Adipocyte (in vitro differentiated cells): Measurements from ENCODE around the gene PCSK2.
A peak's percentile ranks its signal among the peaks of the same experiment; 100 is the strongest.

ENCODE experiments used
- DNase-seq: peaks from one replicate; pipeline ENCODE4 v3.0.0-alpha.2; 2015; ENCODE audit warnings: low read depth
- H3K27me3 ChIP-seq: replicated peaks from 2 replicates; pipeline ENCODE4 v1.7.0; 2013; ENCODE audit warnings: mild to moderate bottlenecking, low read length, moderate library complexity; ENCODE audit not compliant: control insufficient read depth, insufficient read depth
- H3K36me3 ChIP-seq: 2 replicates; pipeline ENCODE4 v1.7.0; 2013; ENCODE audit warnings: low read length, mild to moderate bottlenecking, moderate library complexity; ENCODE audit not compliant: control insufficient read depth, insufficient read depth, severe bottlenecking
- H3K4me1 ChIP-seq: 2 replicates; pipeline ENCODE4 v1.7.0; 2013; ENCODE audit warnings: mild to moderate bottlenecking, low read length, moderate library complexity; ENCODE audit not compliant: control insufficient read depth, insufficient read depth
- H3K4me3 ChIP-seq: 2 replicates; pipeline ENCODE4 v1.7.0; 2013; ENCODE audit warnings: mild to moderate bottlenecking, low read length, moderate library complexity
- H3K9ac ChIP-seq: 2 replicates; pipeline ENCODE4 v1.7.0; 2013; ENCODE audit warnings: mild to moderate bottlenecking, low read length, moderate library complexity
- H3K9me3 ChIP-seq: 2 replicates; pipeline ENCODE4 v1.7.0; 2013; ENCODE audit warnings: mild to moderate bottlenecking, low read length, moderate library complexity; ENCODE audit not compliant: control insufficient read depth

Gene PCSK2

DNA sequence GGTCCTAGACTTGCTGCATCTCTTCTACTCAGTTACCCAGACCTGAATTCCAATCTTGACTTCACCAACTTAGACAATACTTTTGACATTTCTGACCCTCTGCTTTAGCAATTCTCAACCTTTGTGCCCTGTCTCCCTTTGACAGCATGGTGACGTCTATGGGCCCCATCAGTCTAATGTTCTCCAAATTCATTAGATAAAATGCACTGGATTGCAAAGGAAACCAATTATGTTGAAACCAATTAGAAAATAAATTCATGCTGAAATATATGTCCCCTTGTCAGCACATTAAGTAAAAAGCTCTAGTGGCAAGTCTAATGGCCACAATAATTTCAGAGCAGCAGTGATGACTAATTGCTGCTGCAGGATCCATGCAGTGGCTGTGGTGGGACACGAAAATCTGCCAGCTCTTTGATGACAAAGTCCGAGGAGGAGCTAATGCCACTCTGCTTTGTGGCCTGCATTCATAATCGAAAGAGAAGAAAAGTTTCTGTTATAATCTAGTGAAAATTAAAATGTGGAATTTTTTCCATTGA lies 240.3 kb downstream of the PCSK2 start:
- Histone ChIP-seq H3K4me1 (no peaks in the 10 kb centered on the region), H3K27me3 (no peaks in the 10 kb centered on the region), H3K36me3 (no peaks in the 10 kb centered on the region), H3K9ac (no peak overlapping the region), H3K4me3 (no peak overlapping the region), H3K9me3 (no peaks in the 10 kb centered on the region)
- no peak for DNase-seq

DNA sequence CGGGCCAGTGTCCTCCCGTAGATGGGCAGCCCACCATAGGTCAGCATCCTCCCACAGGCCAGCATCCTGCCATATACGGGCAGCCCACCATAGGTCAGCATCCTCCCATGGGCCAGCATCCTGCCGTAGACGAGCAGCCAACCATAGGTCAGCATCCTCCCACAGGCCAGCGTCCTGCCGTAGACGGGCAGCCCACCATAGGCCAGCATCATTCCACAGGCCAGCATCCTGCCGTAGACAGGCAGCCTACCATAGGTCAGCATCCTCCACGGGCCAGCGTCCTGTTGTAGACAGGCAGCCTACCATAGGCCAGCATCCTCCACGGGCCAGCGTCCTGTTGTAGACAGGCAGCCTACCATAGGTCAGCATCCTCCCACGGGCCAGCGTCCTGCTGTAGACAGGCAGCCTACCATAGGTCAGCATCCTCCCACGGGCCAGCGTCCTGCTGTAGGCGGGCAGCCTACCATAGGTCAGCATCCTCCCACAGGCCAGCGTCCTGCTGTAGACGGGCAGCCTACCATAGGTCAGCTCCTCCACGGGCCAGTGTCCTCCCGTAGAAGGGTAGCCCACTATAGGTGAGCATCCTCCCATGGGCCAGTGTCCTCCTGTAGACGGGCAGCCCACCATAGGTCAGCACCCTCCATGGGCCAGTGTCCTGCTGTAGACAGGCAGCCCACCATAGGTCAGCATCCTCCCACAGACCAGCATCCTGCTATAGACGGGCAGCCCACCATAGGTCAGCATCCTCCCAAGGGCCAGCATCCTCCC lies 241.4 kb downstream of the PCSK2 start:
- no peak overlapping the region for H3K4me3 ChIP-seq
- DNase-seq: no peak

GRCh38 chr20:17469246-17470030 lies 242.6 kb downstream of the PCSK2 start:
- H3K36me3 ChIP-seq: no peaks in the 10 kb centered on the region
- H3K4me3 ChIP-seq: no peak overlapping the region
- DNase-seq: no peak
- no peaks in the 10 kb centered on the region for H3K9me3 ChIP-seq
- no peaks in the 10 kb centered on the region for H3K4me1 ChIP-seq
- H3K27me3 ChIP-seq: peaks cover 6% of the 10 kb centered on the region
- no peak overlapping the region for H3K9ac ChIP-seq

More for the DNA sequence above, 241.4 kb downstream of the PCSK2 start:
- Histone ChIP-seq H3K9ac (no peak overlapping the region), H3K4me1 (no peaks in the 10 kb centered on the region), H3K27me3 (no peaks in the 10 kb centered on the region), H3K9me3 (no peaks in the 10 kb centered on the region), H3K36me3 (no peaks in the 10 kb centered on the region)

- Histone ChIP-seq H3K9me3 (peaks cover 6% of the 10 kb centered on the region), H3K27me3 (peaks cover 12% of the 10 kb centered on the region), H3K4me3 (no peak overlapping the region), H3K9ac (no peak overlapping the region), H3K36me3 (no peaks in the 10 kb centered on the region), H3K4me1 (no peaks in the 10 kb centered on the region)
- DNase-seq: no peak
These were observed 243.7 kb downstream of the PCSK2 start for GRCh38 chr20:17470521-17470920.

DNA sequence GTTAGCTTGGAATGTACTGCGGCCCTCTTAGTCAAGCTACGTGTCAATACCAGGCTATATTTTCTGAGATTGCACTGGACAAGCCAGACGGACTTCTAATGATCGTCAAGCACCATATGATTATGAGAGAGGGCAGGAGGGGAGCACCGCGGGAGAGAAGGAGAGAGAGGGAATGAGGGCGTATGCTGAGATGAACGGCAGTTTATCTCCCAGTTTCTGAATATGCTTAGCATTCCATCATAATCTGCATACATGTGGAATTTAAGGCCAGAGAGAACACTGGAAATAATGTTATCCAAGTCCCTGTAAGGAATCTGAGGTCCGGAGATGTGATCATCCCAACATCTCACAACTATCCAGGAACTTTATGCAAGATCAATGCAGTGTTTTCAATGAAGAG lies 244.1 kb downstream of the PCSK2 start:
- H3K9me3 ChIP-seq: peaks cover 6% of the 10 kb centered on the region
- no peaks in the 10 kb centered on the region for H3K36me3 ChIP-seq
- no peak overlapping the region for H3K4me3 ChIP-seq
- H3K27me3 ChIP-seq: peaks cover 12% of the 10 kb centered on the region
- DNase-seq: no peak
- no peaks in the 10 kb centered on the region for H3K4me1 ChIP-seq
- H3K9ac ChIP-seq: no peak overlapping the region

DNA sequence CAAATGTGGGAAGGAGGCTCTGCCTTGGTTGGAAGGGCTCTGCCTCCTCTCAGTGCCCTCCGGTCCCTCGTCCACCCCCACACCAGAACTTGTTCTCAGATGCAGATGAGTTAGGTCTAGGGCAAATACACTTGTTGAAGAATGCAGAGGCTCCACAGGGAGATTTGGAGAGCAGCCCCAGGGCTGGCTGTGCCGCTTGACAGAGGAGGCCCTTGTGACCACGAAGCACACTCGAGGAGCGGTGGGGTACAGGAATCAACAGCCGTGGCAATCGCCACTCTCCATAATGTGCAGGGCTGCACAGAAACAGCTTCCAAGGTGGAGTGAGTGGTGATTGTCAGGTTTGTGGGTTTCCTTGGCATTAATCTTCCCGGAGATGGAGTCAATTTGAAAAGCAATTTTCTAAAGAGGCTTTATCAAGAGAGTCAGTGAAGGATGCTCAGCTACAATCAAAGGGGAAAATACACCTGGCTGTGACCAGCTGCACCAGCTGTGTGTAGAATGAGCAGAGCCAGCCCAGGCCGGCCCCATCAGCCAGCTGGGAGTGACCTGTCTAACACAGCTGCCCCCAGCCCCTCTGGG lies 244.9 kb downstream of the PCSK2 start:
- peaks cover 12% of the 10 kb centered on the region for H3K27me3 ChIP-seq
- no peaks in the 10 kb centered on the region for H3K4me1 ChIP-seq
- DNase-seq: no peak
- no peak overlapping the region for H3K9ac ChIP-seq
- H3K4me3 ChIP-seq: no peak overlapping the region
- no peaks in the 10 kb centered on the region for H3K36me3 ChIP-seq
- peaks cover 6% of the 10 kb centered on the region for H3K9me3 ChIP-seq

DNA sequence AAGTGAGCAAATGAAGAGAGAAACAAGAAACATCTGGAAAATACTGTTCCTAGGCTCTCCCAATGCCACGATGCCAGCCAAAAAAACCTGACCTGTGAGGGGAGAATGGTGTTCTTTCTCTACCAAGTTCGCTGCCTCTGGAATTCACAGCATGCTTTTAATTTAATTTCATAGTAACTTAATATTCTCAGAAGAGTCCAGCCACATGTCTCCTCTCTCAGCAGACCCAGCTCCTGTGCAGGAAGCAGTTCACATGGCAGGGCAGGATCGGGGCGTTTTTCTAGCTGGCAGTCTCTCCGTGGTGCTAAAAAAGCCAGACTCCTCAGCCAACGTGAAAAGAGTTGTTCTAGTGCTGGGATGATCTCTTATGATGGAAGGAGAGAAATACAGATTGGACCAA lies 246.8 kb downstream of the PCSK2 start:
- peaks cover 12% of the 10 kb centered on the region for H3K27me3 ChIP-seq
- H3K4me3 ChIP-seq: no peak overlapping the region
- H3K36me3 ChIP-seq: no peaks in the 10 kb centered on the region
- H3K9me3 ChIP-seq: peaks cover 6% of the 10 kb centered on the region
- H3K9ac ChIP-seq: no peak overlapping the region
- no peaks in the 10 kb centered on the region for H3K4me1 ChIP-seq
- DNase-seq: peak; percentile 25

DNA sequence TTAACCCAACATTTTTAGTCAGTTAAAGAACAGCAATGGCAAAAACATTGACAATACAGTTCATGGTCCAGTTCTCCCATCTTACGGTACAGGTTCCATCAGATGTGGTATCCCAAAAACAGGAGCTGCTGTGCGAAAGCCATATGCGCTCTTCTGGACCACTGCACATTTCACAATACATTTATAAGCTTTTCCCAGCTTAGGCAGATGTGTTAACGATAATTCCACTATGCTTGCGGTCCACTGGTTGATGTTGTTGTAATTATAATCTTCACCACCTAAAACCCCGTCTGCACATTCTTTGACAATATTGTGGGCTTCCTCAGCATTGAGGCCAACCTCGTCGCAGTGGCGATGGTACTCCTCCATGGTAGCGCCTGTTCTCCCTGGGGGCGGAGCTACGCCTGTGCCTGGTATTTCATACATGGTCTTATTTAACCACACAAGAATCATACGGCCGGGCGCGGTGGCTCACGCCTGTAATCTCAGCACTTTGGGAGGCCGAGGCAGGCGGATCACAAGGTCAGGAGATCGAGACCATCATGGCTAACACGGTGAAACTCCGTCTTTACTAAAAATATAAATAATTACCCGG lies 252.3 kb downstream of the PCSK2 start:
- DNase-seq: no peak
- H3K9me3 ChIP-seq: peaks cover 6% of the 10 kb centered on the region
- no peak overlapping the region for H3K9ac ChIP-seq

DNA sequence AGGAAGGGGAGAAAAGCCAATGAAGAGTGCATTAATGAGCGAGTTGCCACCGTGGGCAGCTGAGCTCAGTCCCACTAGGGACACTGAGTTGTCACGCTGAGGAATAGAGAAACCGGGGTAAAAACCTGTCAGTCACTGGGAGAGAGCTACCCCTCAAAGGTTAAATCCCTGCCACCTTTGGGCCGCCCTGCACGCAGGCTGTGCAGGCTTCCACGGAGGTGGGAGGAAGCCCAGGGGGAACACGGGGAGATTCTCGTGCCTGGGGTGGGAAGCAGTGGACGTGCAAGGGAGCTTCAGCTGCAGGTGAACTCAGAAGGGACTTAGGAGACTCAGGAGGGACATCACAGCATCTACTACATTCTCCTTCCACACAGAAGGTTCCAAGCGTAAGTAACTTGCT lies 253.9 kb downstream of the PCSK2 start:
- H3K4me3 ChIP-seq: no peak overlapping the region

More for the DNA sequence above, 252.3 kb downstream of the PCSK2 start:
- Histone ChIP-seq H3K4me1 (no peaks in the 10 kb centered on the region), H3K27me3 (peaks cover 33% of the 10 kb centered on the region), H3K36me3 (no peaks in the 10 kb centered on the region), H3K4me3 (no peak overlapping the region)

DNA sequence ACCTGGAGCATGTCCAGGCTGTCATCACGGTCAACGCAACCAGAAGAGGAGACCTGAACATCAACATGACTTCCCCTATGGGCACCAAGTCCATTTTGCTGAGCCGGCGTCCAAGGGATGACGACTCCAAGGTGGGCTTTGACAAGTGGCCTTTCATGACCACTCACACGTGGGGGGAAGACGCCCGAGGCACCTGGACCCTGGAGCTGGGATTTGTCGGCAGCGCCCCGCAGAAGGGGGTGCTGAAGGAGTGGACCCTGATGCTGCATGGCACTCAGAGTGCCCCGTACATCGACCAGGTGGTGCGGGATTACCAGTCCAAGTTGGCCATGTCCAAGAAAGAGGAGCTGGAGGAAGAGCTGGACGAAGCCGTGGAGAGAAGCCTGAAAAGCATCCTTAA lies 254.8 kb downstream of the PCSK2 start:
- Histone ChIP-seq H3K36me3 (no peaks in the 10 kb centered on the region), H3K9me3 (no peaks in the 10 kb centered on the region)
- DNase-seq: no peak

More for the DNA sequence above, 253.9 kb downstream of the PCSK2 start:
- H3K9ac ChIP-seq: no peak overlapping the region
- H3K27me3 ChIP-seq: peaks cover 25% of the 10 kb centered on the region
- H3K4me1 ChIP-seq: no peaks in the 10 kb centered on the region
- DNase-seq: no peak
- H3K9me3 ChIP-seq: no peaks in the 10 kb centered on the region
- no peaks in the 10 kb centered on the region for H3K36me3 ChIP-seq

GRCh38 chr20:17482536-17482935 lies 255.7 kb downstream of the PCSK2 start:
- Histone ChIP-seq H3K9ac (no peak overlapping the region), H3K4me1 (no peaks in the 10 kb centered on the region), H3K9me3 (no peaks in the 10 kb centered on the region), H3K4me3 (no peak overlapping the region), H3K36me3 (no peaks in the 10 kb centered on the region), H3K27me3 (peaks cover 40% of the 10 kb centered on the region)
- no peak for DNase-seq

More for the DNA sequence above, 254.8 kb downstream of the PCSK2 start:
- no peaks in the 10 kb centered on the region for H3K4me1 ChIP-seq
- H3K9ac ChIP-seq: no peak overlapping the region
- no peak overlapping the region for H3K4me3 ChIP-seq
- H3K27me3 ChIP-seq: peaks cover 33% of the 10 kb centered on the region
